NCI-H2196 (cell line): Measurements from ENCODE around the gene SEC23IP.
"Not testable (repeated sequence)": the region's sequence is repeated elsewhere in the genome, so short reads cannot be mapped to it uniquely, and the experiment has no call there.

ENCODE experiments used
- DNase-seq: peaks from one replicate; lab custom pipeline; 2025; ENCODE audit not compliant: unreplicated experiment; lab: John Stamatoyannopoulos, UW

SEC23IP gene

GRCh38 chr10:119878524-119878923, 14.0 kb upstream of the SEC23IP start:
- DNase-seq: no peak

GRCh38 chr10:119883901-119884611, 8.5 kb upstream of the SEC23IP start:
- not testable (repeated sequence) for DNase-seq

DNA sequence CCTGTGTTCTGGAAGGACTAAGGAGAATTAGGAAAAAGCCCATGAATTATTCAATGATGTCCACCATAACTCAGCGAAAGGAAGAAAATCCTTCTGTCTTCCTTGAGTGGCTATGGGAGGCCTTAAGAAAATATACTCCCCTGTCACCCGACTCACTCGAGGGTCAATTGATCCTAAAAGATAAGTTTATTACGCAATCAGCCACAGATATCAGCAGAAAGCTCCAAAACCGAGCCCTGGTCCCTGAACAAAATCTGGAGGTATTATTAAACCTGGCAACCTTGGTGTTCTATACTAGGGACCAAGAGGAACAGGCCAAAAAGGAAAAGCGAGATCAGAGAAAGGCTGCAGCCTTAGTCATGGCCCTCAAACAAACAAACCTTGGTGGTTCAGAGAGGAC, 6.5 kb upstream of the SEC23IP start:
- not testable (repeated sequence) for DNase-seq

DNA sequence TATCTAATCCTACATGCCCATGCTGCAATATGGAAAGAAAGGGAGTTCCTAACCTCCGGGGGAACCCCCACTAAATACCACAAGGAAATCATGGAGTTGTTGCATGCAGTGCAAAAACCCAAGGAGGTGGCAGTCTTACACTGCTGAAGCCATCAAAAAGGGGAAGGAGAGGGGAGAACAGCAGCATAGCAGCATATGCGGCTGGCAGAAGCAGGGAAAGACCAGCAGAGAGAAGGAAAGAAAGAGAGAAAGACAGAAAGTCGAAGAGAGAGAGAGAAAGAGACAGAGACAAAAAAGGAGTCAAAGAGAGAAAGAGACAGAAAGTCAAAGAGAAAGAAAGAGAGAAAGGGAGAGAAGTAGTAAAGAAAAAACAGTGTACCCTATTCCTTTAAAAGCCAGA, 3.8 kb upstream of the SEC23IP start:
- not testable (repeated sequence) for DNase-seq

DNA sequence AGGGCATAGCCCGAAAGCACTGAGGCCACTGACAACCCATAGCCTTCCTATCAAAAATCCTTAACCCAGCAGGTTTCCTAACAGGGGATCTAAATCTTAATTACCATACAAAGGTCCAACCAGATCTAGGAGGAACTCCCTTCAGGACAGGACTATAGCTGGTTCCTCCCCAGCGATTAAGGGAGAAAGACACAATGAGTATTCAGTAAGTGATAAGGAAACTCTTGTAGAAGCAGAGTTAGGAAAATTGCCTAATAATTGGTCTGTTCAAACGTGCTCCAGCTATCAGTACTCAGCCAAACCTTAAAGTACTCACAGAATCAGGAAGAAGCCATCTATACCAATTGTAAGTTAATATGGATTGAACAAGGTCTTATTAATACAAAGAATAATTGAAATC, 3.3 kb upstream of the SEC23IP start:
- DNase-seq: not testable (repeated sequence)

- not testable (repeated sequence) for DNase-seq
These were observed 2.2 kb upstream of the SEC23IP start for GRCh38 chr10:119890307-119890706.

- not testable (repeated sequence) for DNase-seq
These were observed 712 bp upstream of the SEC23IP start for GRCh38 chr10:119891849-119892187.

GRCh38 chr10:119893074-119893473, 544 bp downstream of the SEC23IP start:
- DNase-seq: no peak

DNA sequence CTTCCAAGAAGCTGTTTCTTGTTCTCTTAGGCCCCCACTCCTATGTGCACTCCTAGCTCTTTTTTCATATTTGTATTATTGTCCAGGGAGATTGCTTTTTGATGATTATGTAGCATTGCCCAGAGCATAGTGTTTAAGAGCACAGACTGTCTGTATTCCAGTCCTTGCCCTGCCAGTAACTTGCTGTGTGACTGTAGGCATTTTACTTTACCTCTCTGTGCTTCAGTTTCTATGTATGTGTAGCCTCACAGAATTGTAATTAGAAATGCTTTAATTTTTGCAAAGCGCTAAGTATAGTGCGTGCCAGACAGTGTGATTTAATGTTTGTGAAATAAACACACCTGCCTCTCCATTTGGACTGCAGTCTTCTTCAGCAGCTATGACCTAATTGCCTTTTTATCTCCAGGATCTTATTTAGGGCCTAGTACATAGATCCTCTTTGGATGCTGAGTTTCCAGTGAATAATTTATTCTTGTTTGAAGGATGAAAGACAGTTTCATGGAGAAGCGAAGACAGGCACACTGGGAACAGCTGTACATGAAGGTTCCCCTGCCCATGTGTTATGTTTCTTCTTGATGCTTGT, 1.4 kb downstream of the SEC23IP start:
- DNase-seq: no peak

GRCh38 chr10:119896061-119896655, 3.6 kb downstream of the SEC23IP start:
- DNase-seq: no peak

DNA sequence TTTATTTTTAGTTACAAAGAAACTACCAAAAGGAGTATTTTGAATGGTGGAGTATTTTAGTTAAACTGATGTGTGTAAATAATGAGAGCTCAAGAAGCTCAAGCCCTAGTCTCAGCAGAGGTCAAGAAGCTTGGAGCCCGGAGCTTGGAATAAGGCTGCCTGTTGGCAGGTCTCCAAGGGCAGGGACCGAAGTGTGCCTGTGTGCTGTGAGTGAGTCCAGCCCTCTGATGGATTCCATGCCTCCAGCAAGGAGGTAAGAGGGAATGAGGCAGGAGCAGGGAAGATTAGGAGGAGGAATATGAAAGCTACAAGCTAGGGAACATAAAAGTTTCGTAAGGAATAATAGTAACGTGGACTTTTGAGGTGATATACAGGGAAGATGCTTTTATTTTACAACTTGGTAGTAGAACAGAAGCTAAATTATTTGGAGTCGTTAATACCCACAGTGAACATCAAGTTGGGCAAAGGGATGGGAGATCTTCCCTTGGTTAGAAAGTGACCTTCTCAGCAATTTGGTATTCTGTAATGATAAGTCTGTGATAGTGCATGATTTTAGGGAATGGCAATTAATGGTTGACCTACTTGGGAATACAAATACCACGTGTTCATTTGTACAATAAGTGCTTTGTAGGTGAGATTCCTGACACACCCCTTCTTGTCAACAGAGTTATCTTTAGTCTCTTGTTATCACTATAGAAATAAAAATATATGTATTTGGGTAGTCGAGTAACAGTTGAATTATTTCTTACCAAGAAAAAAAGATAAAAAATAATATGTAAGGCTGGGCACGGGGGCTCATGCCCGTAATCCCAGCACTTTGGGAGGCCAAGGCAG, 4.6 kb downstream of the SEC23IP start:
- no peak for DNase-seq

DNA sequence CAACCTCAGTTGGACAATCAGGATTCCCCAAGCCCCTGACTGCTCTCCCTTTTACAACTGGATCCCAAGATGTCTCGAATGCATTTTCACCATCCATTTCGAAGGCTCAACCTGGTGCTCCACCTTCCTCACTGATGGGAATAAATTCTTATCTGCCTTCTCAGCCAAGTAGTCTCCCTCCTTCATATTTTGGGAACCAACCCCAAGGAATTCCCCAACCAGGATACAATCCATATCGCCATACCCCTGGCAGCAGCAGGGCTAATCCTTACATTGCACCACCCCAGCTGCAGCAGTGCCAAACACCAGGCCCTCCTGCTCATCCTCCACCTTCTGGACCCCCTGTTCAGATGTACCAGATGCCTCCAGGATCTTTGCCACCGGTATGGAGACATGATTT, 6.0 kb downstream of the SEC23IP start:
- no peak for DNase-seq

GRCh38 chr10:119903946-119904666, 11.6 kb downstream of the SEC23IP start:
- DNase-seq: no peak

GRCh38 chr10:119907695-119908094, 15.2 kb downstream of the SEC23IP start:
- not testable (repeated sequence) for DNase-seq

- no peak for DNase-seq
These were observed 15.6 kb downstream of the SEC23IP start for GRCh38 chr10:119908166-119908565.

DNA sequence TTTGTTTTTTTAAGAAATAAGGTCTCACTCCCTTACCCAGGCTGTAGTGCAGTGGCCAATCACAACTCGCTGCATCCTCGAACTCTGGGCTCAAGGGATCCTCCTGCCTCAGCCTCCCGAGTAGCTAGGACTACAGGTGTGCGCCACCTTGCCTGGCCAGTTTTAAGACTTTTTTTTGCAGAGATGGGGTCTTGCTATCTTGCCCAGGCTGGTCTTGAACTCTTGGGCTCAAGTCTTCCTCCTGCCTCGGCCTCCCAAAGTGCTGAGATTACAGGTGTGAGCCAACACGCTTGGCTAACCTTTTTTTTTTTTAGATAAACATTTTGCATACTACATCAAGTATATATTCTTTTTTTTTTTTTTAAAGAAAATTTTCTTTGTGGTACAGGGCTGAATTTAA, 18.2 kb downstream of the SEC23IP start:
- no peak for DNase-seq

- DNase-seq: no peak
These were observed 25.2 kb downstream of the SEC23IP start for GRCh38 chr10:119917777-119918176.

GRCh38 chr10:119919271-119919670, 26.7 kb downstream of the SEC23IP start:
- no peak for DNase-seq

DNA sequence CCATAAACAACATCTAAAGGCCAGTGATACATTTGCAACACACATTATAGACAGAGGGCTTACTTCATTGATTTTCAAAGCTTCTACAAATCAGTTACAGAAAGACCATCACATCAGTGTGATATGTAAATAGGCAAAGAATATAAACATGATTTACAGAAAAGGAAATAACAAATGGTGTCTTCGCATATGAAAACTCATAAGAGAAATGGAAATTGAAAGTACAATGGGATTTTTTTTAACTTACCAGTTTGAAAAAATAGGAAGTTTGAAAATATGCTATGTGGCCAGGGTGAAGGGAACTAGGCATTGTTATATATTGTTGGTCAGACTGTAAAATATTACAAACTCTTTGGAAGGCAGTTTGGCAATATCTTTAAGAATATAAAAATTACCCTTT, 27.3 kb downstream of the SEC23IP start:
- no peak for DNase-seq

GRCh38 chr10:119928411-119928810, 35.9 kb downstream of the SEC23IP start:
- DNase-seq: no peak

DNA sequence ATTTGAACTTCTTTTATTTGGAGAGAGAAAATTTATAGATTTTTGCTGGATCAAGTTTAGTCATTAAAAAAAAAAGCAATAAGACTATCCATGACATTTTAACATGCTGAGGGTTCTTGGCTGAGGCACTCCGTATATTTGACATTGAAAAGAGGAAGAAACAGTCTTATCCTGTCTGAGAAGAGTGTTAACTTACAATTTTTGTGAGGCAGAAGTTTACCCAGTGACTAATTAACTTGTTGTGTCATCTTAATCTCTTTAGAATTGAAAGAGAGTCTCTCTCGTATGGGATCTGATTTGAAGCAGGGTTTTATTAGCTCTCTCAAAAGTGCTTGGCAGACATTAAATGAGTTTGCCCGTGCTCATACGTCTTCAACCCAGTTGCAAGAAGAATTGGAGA, 39.3 kb downstream of the SEC23IP start:
- DNase-seq: no peak
